ENCODE data around the gene SMIM12.

SMIM12 gene

DNA sequence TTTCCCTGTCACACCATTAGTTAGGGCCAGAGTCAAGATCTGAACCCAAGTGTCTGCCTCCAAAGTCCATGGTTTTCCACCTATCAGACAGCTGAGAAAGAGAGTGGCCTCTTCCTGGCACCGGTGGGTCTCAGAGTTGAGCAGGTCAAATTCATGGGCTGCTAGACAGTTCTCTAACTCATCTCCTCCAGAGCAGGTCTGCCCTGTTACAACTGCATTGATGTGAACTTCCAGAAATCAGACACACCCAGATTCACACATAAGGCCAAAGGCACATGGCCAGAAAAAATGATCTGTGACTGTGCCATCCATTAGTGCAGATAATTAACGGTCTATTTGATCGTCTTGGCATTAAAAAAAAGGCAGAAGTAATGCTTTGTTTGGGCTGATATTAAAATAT lies 17.5 kb downstream of the SMIM12 start:
- H3K4me3 ChIP-seq (ENCODE audit: low read length) = no peak overlapping the region
- no peaks in the 10 kb centered on the region for H3K36me3 ChIP-seq (replicated peaks; ENCODE audit: insufficient read depth, low read length)
- no peaks in the 10 kb centered on the region for H3F3A ChIP-seq (ENCODE audit: insufficient read depth, low read length)
- no peaks in the 10 kb centered on the region for H4K20me1 ChIP-seq (ENCODE audit: insufficient read depth, low read length)
- DNase-seq = no peak
- H3K9me2 ChIP-seq (replicated peaks; ENCODE audit: insufficient read depth, low read length) = no peaks in the 10 kb centered on the region
- H3K4me2 ChIP-seq (ENCODE audit: low read depth, low read length) = no peak overlapping the region
- H2AFZ ChIP-seq (ENCODE audit: low read length) = no peak overlapping the region
- no peaks in the 10 kb centered on the region for H3K4me1 ChIP-seq (ENCODE audit: low read length)
- no peak overlapping the region for H3K9ac ChIP-seq (ENCODE audit: low read length)
- no peaks in the 10 kb centered on the region for H3K9me3 ChIP-seq (replicated peaks; ENCODE audit: insufficient read depth, low read length)
- no peaks in the 10 kb centered on the region for H3K79me2 ChIP-seq (ENCODE audit: low read length)
- TF ChIP-seq EZH2phosphoT487 (IDR thresholded peaks at IDR 0.05; ENCODE audit: low read length) (no peak), EZH2 (optimal IDR thresholded peaks at IDR 0.05; ENCODE audit: low read depth, low read length) (no peak)
- TF ChIP-seq, protein P1, sequence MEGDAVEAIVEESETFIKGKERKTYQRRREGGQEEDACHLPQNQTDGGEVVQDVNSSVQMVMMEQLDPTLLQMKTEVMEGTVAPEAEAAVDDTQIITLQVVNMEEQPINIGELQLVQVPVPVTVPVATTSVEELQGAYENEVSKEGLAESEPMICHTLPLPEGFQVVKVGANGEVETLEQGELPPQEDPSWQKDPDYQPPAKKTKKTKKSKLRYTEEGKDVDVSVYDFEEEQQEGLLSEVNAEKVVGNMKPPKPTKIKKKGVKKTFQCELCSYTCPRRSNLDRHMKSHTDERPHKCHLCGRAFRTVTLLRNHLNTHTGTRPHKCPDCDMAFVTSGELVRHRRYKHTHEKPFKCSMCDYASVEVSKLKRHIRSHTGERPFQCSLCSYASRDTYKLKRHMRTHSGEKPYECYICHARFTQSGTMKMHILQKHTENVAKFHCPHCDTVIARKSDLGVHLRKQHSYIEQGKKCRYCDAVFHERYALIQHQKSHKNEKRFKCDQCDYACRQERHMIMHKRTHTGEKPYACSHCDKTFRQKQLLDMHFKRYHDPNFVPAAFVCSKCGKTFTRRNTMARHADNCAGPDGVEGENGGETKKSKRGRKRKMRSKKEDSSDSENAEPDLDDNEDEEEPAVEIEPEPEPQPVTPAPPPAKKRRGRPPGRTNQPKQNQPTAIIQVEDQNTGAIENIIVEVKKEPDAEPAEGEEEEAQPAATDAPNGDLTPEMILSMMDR (IDR thresholded peaks at IDR 0.05; ENCODE audit: low read length) = no peak
- no peak overlapping the region for H3K27ac ChIP-seq (ENCODE audit: low read length)
- H3K27me3 ChIP-seq (replicated peaks; ENCODE audit: insufficient read depth, low read length) = no peaks in the 10 kb centered on the region

DNA sequence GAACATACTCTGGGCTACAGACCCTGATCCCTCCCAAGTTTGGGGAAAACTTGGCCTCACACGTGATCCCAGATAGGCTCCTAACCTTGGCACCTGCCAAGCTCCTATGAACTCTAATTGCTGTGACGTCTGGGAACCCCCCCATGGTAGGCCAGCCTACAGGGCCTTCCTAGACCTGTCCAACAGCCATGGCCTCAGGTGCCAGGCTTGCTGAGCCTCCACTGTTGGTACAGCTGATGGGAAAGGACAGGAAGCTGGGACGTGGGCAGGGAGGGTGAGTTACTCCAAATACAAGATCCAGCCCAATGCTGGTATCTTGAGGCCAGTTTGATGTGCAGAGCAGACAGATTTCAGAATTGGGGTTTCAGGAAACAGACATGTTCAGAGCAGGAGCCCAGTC lies 19.1 kb downstream of the SMIM12 start:
- TF ChIP-seq EZH2phosphoT487 (IDR thresholded peaks at IDR 0.05; ENCODE audit: low read length) (no peak), EZH2 (optimal IDR thresholded peaks at IDR 0.05; ENCODE audit: low read depth, low read length) (no peak)
- TF ChIP-seq, protein P1 (IDR thresholded peaks at IDR 0.05; ENCODE audit: low read length) = no peak
- H3K27me3 ChIP-seq (replicated peaks; ENCODE audit: insufficient read depth, low read length) = no peaks in the 10 kb centered on the region
- H3K9me2 ChIP-seq (replicated peaks; ENCODE audit: insufficient read depth, low read length) = no peaks in the 10 kb centered on the region
- no peaks in the 10 kb centered on the region for H3F3A ChIP-seq (ENCODE audit: insufficient read depth, low read length)
- no peaks in the 10 kb centered on the region for H4K20me1 ChIP-seq (ENCODE audit: insufficient read depth, low read length)
- no peak overlapping the region for H3K4me3 ChIP-seq (ENCODE audit: low read length)
- no peak overlapping the region for H2AFZ ChIP-seq (ENCODE audit: low read length)
- H3K36me3 ChIP-seq (replicated peaks; ENCODE audit: insufficient read depth, low read length) = no peaks in the 10 kb centered on the region
- no peaks in the 10 kb centered on the region for H3K79me2 ChIP-seq (ENCODE audit: low read length)
- no peak overlapping the region for H3K4me2 ChIP-seq (ENCODE audit: low read depth, low read length)
- no peaks in the 10 kb centered on the region for H3K4me1 ChIP-seq (ENCODE audit: low read length)
- no peak overlapping the region for H3K9ac ChIP-seq (ENCODE audit: low read length)
- no peak overlapping the region for H3K27ac ChIP-seq (ENCODE audit: low read length)
- H3K9me3 ChIP-seq (replicated peaks; ENCODE audit: insufficient read depth, low read length) = no peaks in the 10 kb centered on the region
- no peak for DNase-seq

DNA sequence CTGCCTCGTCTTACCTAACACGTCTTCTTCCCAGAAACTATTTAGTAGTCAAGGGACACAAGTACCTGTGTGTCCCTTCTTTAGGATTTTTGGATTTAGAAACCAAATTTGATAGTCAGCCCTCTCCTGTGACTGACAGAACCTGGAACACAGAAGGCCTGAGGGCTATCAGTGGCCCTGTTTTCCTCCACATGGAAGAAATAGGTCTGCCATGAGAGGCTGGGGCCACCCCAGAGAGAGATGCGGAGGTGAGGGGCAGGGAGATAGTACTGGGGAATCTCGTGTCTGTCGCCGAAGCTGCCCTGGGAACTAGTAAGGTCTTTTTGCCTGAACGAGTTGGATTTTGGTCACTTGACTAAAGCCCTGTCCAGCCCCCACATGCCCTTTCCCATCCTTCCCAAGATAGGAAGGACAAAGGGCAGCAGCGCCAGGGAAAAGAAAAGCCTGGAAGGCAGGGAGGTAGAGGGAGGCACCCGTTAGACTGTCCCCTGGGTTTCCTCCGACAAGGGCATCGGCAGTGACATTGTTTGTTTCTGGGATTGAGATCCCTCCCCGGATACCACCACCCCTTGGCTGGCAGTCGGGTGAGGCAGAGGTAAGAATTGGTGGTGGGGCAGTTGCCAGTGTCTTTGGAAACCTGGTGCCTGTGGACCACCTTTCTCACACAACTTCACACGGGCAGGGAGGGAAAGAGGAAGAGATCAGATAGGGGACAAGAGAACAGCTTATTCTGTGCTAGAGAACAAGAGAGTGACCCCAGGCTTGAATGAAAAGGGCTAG lies 19.8 kb downstream of the SMIM12 start:
- no peaks in the 10 kb centered on the region for H3K27me3 ChIP-seq (replicated peaks; ENCODE audit: insufficient read depth, low read length)

More for the DNA sequence above, 19.8 kb downstream of the SMIM12 start:
- Histone ChIP-seq H3K4me3 (ENCODE audit: low read length) (no peak overlapping the region), H3K9ac (ENCODE audit: low read length) (no peak overlapping the region), H3K36me3 (replicated peaks; ENCODE audit: insufficient read depth, low read length) (no peaks in the 10 kb centered on the region), H2AFZ (ENCODE audit: low read length) (no peak overlapping the region), H3K4me1 (ENCODE audit: low read length) (no peaks in the 10 kb centered on the region), H3K9me3 (replicated peaks; ENCODE audit: insufficient read depth, low read length) (no peaks in the 10 kb centered on the region), H3K27ac (ENCODE audit: low read length) (no peak overlapping the region), H3K79me2 (ENCODE audit: low read length) (no peaks in the 10 kb centered on the region), H3K9me2 (replicated peaks; ENCODE audit: insufficient read depth, low read length) (no peaks in the 10 kb centered on the region), H3K4me2 (ENCODE audit: low read depth, low read length) (no peak overlapping the region), H4K20me1 (ENCODE audit: insufficient read depth, low read length) (no peaks in the 10 kb centered on the region), H3F3A (ENCODE audit: insufficient read depth, low read length) (no peaks in the 10 kb centered on the region)
- no peak for TF ChIP-seq EZH2phosphoT487 (IDR thresholded peaks at IDR 0.05; ENCODE audit: low read length)
- TF ChIP-seq, protein P1 (IDR thresholded peaks at IDR 0.05; ENCODE audit: low read length) = no peak
- no peak for TF ChIP-seq EZH2 (optimal IDR thresholded peaks at IDR 0.05; ENCODE audit: low read depth, low read length)
- DNase-seq = no peak
